Lower lobe of right lung (tissue), 2 donors: ENCODE measurements around the gene LRRIQ4. TPM values are rescaled to one million over a fixed set of nuclear protein-coding genes. Genes with fewer than 3 reads are reported as not detected.

ENCODE experiments used
- ATAC-seq, 2 donors: fragments of 200-7000 bp; cut with Tn5 transposase; one replicate each; pipeline ENCODE4 v1.9.1; 2020 to 2022; ENCODE audit warnings: mild to moderate bottlenecking in 2 of 2, moderate library complexity in 2 of 2
- DNase-seq: peaks from one replicate; pipeline ENCODE4 v3.0.0-alpha.2; 2020
- H3K27ac ChIP-seq: fragments of 200-600 bp; one replicate; pipeline ENCODE4 v1.8.0; 2022
- H3K27me3 ChIP-seq: fragments of 200-600 bp; one replicate; pipeline ENCODE4 v1.8.0; 2022; ENCODE audit warnings: low read depth
- H3K36me3 ChIP-seq: fragments of 200-600 bp; one replicate; pipeline ENCODE4 v1.8.0; 2022; ENCODE audit warnings: mild to moderate bottlenecking
- H3K4me1 ChIP-seq: fragments of 200-600 bp; one replicate; pipeline ENCODE4 v1.8.0; 2022
- H3K4me3 ChIP-seq: fragments of 200-600 bp; one replicate; pipeline ENCODE4 v1.8.0; 2022; ENCODE audit warnings: mild to moderate bottlenecking
- H3K9me3 ChIP-seq: fragments of 200-600 bp; one replicate; pipeline ENCODE4 v1.8.0; 2022
- intact Hi-C: fragments of 100-400 bp; cut with DNase I; formaldehyde crosslinking; loops from one replicate; pipeline ENCODE4 v1.11.0; 2022
- total RNA-seq: library from RNA; stranded (reverse); fragmentation: NEBNext Ultra II Directional; extraction: Animal tissue kit (Norgen Biotek cat#: 25700); gene quantifications from one replicate; pipeline ENCODE4 v1.2.1, GENCODE V29; 2021
- TF ChIP-seq, protein P1 (sequence below): fragments of 200-600 bp; IDR thresholded peaks from one replicate; pipeline ENCODE4 v1.8.0; 2022; ENCODE audit warnings: antibody characterized with exemption, mild to moderate bottlenecking
- donor health status: DM: no; HTN: yes; CAD: no; lungs with severe emphysema.

Gene LRRIQ4
- total RNA-seq, 1 donor from 2014 or later: not detected

DNA sequence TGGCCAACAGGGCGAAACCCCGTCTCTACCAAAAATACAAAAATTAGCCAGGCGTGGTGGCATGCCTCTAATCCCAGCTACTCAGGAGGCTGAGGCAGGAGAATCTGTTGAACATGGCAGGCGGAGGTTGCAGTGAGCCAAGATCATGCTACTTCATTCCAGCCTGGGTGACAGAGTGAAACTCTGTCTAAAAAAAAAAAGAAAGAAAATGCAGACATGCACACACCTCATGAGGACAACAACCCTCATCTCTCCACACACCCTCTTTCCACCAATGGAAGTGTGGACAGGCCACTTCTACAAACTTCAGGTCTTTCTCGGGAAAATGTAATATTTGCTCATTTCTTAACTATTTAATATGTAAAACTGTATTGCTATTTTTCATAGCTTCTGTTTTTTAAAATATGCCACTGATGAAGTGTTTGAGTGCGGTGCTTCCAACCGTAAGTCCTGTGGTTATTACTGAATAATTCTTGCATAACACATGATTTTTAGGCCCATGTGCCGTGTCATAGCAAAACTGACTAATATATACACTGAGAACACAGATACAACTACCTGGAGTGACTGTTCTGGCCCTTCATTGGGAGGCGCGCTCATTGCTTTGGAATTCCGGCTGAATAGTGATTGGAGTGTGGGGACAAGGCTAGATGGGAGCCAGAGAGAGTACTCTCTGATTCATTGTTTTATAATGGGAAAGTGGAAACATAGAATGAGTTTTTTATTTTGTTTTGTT is 34.0 kb downstream of the LRRIQ4 start:
- no peaks in the 10 kb centered on the region for H3K27me3 ChIP-seq
- no peaks in the 10 kb centered on the region for H3K9me3 ChIP-seq
- intact Hi-C loops: no loop called here
- no peak overlapping the region for H3K4me3 ChIP-seq
- no peak for ATAC-seq
- no peaks in the 10 kb centered on the region for H3K36me3 ChIP-seq
- TF ChIP-seq, protein P1, sequence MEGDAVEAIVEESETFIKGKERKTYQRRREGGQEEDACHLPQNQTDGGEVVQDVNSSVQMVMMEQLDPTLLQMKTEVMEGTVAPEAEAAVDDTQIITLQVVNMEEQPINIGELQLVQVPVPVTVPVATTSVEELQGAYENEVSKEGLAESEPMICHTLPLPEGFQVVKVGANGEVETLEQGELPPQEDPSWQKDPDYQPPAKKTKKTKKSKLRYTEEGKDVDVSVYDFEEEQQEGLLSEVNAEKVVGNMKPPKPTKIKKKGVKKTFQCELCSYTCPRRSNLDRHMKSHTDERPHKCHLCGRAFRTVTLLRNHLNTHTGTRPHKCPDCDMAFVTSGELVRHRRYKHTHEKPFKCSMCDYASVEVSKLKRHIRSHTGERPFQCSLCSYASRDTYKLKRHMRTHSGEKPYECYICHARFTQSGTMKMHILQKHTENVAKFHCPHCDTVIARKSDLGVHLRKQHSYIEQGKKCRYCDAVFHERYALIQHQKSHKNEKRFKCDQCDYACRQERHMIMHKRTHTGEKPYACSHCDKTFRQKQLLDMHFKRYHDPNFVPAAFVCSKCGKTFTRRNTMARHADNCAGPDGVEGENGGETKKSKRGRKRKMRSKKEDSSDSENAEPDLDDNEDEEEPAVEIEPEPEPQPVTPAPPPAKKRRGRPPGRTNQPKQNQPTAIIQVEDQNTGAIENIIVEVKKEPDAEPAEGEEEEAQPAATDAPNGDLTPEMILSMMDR: no peak
- DNase-seq: no peak
- no peak overlapping the region for H3K27ac ChIP-seq
- no peaks in the 10 kb centered on the region for H3K4me1 ChIP-seq

- Histone ChIP-seq H3K4me1 (no peaks in the 10 kb centered on the region), H3K36me3 (no peaks in the 10 kb centered on the region), H3K27me3 (no peaks in the 10 kb centered on the region), H3K4me3 (no peak overlapping the region), H3K27ac (no peak overlapping the region), H3K9me3 (no peaks in the 10 kb centered on the region)
- intact Hi-C loops: no loop called here
- TF ChIP-seq, protein P1: no peak
- ATAC-seq: peak in 1 of 2 donors; percentile 60
- no peak for DNase-seq
Measured at GRCh38 chr3:169847896-169848295, 35.2 kb downstream of the LRRIQ4 start.

GRCh38 chr3:169848741-169849140 is 36.1 kb downstream of the LRRIQ4 start:
- Histone ChIP-seq H3K27me3 (no peaks in the 10 kb centered on the region), H3K36me3 (no peaks in the 10 kb centered on the region), H3K4me1 (no peaks in the 10 kb centered on the region), H3K27ac (no peak overlapping the region), H3K4me3 (no peak overlapping the region), H3K9me3 (no peaks in the 10 kb centered on the region)
- intact Hi-C loops: no loop called here
- TF ChIP-seq, protein P1: no peak
- ATAC-seq (no peak), DNase-seq (no peak)

GRCh38 chr3:169850618-169851017 is 37.9 kb downstream of the LRRIQ4 start:
- intact Hi-C loops: no loop called here
- TF ChIP-seq, protein P1: no peak
- no peak overlapping the region for H3K27ac ChIP-seq
- H3K9me3 ChIP-seq: no peaks in the 10 kb centered on the region
- no peak overlapping the region for H3K4me3 ChIP-seq
- no peaks in the 10 kb centered on the region for H3K27me3 ChIP-seq
- no peaks in the 10 kb centered on the region for H3K4me1 ChIP-seq
- ATAC-seq (no peak), DNase-seq (no peak)
- H3K36me3 ChIP-seq: no peaks in the 10 kb centered on the region

DNA sequence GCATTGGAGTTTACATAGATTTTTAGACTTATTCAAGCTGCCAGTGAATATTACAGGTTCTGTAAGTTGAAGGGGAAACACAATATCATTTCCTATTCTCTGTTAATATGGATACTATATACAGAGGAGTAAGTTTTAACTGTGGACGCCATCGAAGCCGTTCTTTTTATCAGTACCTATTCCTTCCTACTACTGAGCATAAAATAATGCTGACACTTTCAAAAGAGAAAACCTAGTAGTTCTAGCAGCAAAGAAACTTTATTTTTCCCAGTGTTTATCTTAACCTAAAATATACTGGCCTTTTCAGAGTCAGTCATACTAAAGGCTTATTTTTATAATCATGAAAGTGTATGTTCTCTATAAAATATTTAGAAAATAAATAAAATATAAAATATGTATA is 42.8 kb downstream of the LRRIQ4 start:
- intact Hi-C loops: no loop called here
- TF ChIP-seq, protein P1: no peak
- Histone ChIP-seq H3K27me3 (no peaks in the 10 kb centered on the region), H3K4me1 (no peaks in the 10 kb centered on the region), H3K36me3 (no peaks in the 10 kb centered on the region), H3K4me3 (no peak overlapping the region), H3K27ac (no peak overlapping the region), H3K9me3 (no peaks in the 10 kb centered on the region)
- no peak for DNase-seq
- ATAC-seq: no peak
